Measurements from ENCODE around the gene TCF12.

DNA sequence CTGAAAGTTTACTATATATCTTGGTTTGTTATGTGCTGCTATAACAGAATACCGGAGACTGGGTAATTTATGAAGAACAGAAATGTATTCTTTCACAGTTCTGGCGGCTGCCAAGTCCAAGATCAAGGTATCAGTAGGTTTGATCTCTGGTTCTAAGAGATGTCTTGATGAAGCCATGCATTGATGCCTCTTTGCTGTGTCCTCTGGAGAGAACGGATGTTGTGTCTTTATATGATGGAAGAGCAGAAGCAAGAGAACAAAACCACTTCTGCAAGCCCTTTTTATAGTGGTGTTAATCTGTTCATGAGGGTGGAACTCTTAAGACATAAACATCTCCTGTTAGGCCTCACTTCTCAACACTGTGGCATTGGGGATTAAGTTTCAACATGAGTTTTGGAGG is 62.7 kb downstream of the TCF12 start:
- TF ChIP-seq, protein P1, sequence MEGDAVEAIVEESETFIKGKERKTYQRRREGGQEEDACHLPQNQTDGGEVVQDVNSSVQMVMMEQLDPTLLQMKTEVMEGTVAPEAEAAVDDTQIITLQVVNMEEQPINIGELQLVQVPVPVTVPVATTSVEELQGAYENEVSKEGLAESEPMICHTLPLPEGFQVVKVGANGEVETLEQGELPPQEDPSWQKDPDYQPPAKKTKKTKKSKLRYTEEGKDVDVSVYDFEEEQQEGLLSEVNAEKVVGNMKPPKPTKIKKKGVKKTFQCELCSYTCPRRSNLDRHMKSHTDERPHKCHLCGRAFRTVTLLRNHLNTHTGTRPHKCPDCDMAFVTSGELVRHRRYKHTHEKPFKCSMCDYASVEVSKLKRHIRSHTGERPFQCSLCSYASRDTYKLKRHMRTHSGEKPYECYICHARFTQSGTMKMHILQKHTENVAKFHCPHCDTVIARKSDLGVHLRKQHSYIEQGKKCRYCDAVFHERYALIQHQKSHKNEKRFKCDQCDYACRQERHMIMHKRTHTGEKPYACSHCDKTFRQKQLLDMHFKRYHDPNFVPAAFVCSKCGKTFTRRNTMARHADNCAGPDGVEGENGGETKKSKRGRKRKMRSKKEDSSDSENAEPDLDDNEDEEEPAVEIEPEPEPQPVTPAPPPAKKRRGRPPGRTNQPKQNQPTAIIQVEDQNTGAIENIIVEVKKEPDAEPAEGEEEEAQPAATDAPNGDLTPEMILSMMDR (IDR thresholded peaks at IDR 0.05), result no peak
- TF ChIP-seq TCF7L2 (IDR thresholded peaks at IDR 0.05; ENCODE audit: low read depth, low read length) (no peak), SIN3A (IDR thresholded peaks at IDR 0.05; ENCODE audit: borderline replicate concordance, insufficient read depth, low read depth, low read length) (no peak), POLR2AphosphoS5 (IDR thresholded peaks at IDR 0.05; ENCODE audit: low read depth, low read length) (no peak)
